ENCODE measurements around the gene ATP6V0A4. TPM values are rescaled to one million over a fixed set of nuclear protein-coding genes. Genes with fewer than 3 reads are reported as not detected.
"Not testable (repeated sequence)": the region's sequence is repeated elsewhere in the genome, so short reads cannot be mapped to it uniquely, and the experiment has no call there.

Gene ATP6V0A4
- total RNA-seq, 6 experiments from 2014 or later, result not detected

GRCh38 chr7:138691178-138691577, 106.8 kb downstream of the ATP6V0A4 start:
- WGBS (ENCODE audit: insufficient coverage, low coverage, low lambda C conversion rate, missing lambda C conversion rate), result 56% methylated on average over 5 of the region's 5 CpGs
- Histone ChIP-seq H3K4me3 (no peak overlapping the region), H3K27me3 (no peaks in the 10 kb centered on the region), H3K4me1 (no peaks in the 10 kb centered on the region), H3K9me3 (no peaks in the 10 kb centered on the region), H3K27ac (no peak overlapping the region), H3K36me3 (no peaks in the 10 kb centered on the region)
- no peak for DNase-seq
- TF ChIP-seq POLR2A (IDR thresholded peaks at IDR 0.05) (no peak), CTCF (IDR thresholded peaks at IDR 0.05) (no peak)
- intact Hi-C loops (cut with DNase I), result no loop called here
- ATAC-seq, result no peak

GRCh38 chr7:138690495-138690894, 107.5 kb downstream of the ATP6V0A4 start:
- WGBS (ENCODE audit: insufficient coverage, low coverage, low lambda C conversion rate, missing lambda C conversion rate), result 71% methylated on average over 1 of the region's 2 CpGs
- DNase-seq (no peak), ATAC-seq (no peak)
- Histone ChIP-seq H3K27me3 (no peaks in the 10 kb centered on the region), H3K4me1 (no peaks in the 10 kb centered on the region), H3K27ac (no peak overlapping the region), H3K9me3 (no peaks in the 10 kb centered on the region), H3K36me3 (no peaks in the 10 kb centered on the region), H3K4me3 (no peak overlapping the region)
- TF ChIP-seq CTCF (IDR thresholded peaks at IDR 0.05) (no peak), POLR2A (IDR thresholded peaks at IDR 0.05) (no peak)
- intact Hi-C loops (cut with DNase I), result no loop called here

GRCh38 chr7:138688037-138688436, 110.0 kb downstream of the ATP6V0A4 start:
- WGBS (ENCODE audit: insufficient coverage, low coverage, low lambda C conversion rate, missing lambda C conversion rate), result 97% methylated on average over 4 of the region's 6 CpGs
- DNase-seq; H3K27me3 ChIP-seq; H3K9me3 ChIP-seq; intact Hi-C loops (cut with DNase I); H3K27ac ChIP-seq; H3K4me1 ChIP-seq; H3K36me3 ChIP-seq; ATAC-seq; H3K4me3 ChIP-seq: not testable (repeated sequence)

GRCh38 chr7:138684340-138684739, 113.7 kb downstream of the ATP6V0A4 start:
- ATAC-seq, result no peak
- Histone ChIP-seq H3K27me3 (no peaks in the 10 kb centered on the region), H3K4me3 (no peak overlapping the region), H3K9me3 (no peaks in the 10 kb centered on the region), H3K36me3 (no peaks in the 10 kb centered on the region), H3K27ac (no peak overlapping the region), H3K4me1 (no peaks in the 10 kb centered on the region)
- intact Hi-C loops (cut with DNase I), result no loop called here
- no peak for TF ChIP-seq CTCF (IDR thresholded peaks at IDR 0.05)
- no peak for TF ChIP-seq POLR2A (IDR thresholded peaks at IDR 0.05)
- DNase-seq, result no peak
- WGBS (ENCODE audit: insufficient coverage, low coverage, low lambda C conversion rate, missing lambda C conversion rate), result 64% methylated on average over 3 of the region's 3 CpGs

- Histone ChIP-seq H3K36me3 (no peaks in the 10 kb centered on the region), H3K27me3 (no peaks in the 10 kb centered on the region), H3K9me3 (no peaks in the 10 kb centered on the region), H3K4me1 (no peaks in the 10 kb centered on the region), H3K27ac (no peak overlapping the region), H3K4me3 (no peak overlapping the region)
- 90% methylated on average over 5 of the region's 5 CpGs for WGBS (ENCODE audit: insufficient coverage, low coverage, low lambda C conversion rate, missing lambda C conversion rate)
- TF ChIP-seq CTCF (IDR thresholded peaks at IDR 0.05), result no peak
- no peak for TF ChIP-seq POLR2A (IDR thresholded peaks at IDR 0.05)
- intact Hi-C loops (cut with DNase I), result no loop called here
- ATAC-seq (no peak), DNase-seq (no peak)
Observed at GRCh38 chr7:138679793-138680192, 118.2 kb downstream of the ATP6V0A4 start.
